WI38 (cell line): ENCODE measurements around the gene PTPRU.

ENCODE experiments used
- H3K4me3 ChIP-seq: 2 replicates; pipeline ENCODE4 v1.5.1; 2011; ENCODE audit warnings: low read depth, mild to moderate bottlenecking, control low read depth, low read length
- TF ChIP-seq, protein P1 (sequence below): IDR thresholded peaks from 2 replicates; pipeline ENCODE4 v1.5.1; 2012; ENCODE audit warnings: low read depth, mild to moderate bottlenecking, control low read depth, low read length

Gene PTPRU

GRCh38 chr1:29258189-29258975 is 22.1 kb downstream of the PTPRU start:
- TF ChIP-seq, protein P1, sequence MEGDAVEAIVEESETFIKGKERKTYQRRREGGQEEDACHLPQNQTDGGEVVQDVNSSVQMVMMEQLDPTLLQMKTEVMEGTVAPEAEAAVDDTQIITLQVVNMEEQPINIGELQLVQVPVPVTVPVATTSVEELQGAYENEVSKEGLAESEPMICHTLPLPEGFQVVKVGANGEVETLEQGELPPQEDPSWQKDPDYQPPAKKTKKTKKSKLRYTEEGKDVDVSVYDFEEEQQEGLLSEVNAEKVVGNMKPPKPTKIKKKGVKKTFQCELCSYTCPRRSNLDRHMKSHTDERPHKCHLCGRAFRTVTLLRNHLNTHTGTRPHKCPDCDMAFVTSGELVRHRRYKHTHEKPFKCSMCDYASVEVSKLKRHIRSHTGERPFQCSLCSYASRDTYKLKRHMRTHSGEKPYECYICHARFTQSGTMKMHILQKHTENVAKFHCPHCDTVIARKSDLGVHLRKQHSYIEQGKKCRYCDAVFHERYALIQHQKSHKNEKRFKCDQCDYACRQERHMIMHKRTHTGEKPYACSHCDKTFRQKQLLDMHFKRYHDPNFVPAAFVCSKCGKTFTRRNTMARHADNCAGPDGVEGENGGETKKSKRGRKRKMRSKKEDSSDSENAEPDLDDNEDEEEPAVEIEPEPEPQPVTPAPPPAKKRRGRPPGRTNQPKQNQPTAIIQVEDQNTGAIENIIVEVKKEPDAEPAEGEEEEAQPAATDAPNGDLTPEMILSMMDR = no peak
- H3K4me3 ChIP-seq = no peak overlapping the region

- TF ChIP-seq, protein P1 = no peak
- H3K4me3 ChIP-seq = peak overlapping the region; percentile 54
Observed at GRCh38 chr1:29258976-29259801, 22.9 kb downstream of the PTPRU start.

DNA sequence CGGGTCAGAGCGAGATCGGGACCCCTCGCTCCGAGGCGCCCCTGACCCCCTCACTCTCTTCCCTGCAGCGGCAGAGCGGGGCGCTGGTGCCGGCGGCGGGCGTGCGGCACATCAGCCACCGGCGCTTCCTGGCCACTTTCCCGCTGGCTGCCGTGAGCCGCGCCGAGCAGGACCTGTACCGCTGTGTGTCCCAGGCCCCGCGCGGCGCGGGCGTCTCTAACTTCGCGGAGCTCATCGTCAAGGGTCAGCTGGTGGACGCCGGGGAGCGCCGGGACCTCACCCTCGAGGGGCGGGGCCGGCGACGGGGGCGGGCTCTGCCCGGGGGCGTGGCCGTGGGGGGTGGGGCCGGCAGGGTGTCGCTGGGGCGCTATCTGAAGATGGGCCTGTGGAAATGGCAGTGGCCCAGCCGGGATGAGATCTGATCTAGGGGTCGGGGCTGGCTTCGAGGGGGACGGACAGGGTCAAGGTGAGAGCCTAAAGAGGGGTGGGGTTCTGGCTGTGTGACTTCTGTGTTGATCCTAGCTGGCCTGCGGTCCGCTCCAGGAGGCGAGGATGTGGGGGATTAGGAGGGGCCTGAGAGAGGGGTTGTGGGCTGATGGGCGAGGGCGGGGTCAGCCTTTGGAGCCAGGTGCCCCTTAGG is 23.6 kb downstream of the PTPRU start:
- H3K4me3 ChIP-seq = peak overlapping the region; percentile 54
- TF ChIP-seq, protein P1 = no peak

- TF ChIP-seq, protein P1 = no peak
- H3K4me3 ChIP-seq = peak overlapping the region; percentile 54
Observed at GRCh38 chr1:29260531-29260930, 24.2 kb downstream of the PTPRU start.

DNA sequence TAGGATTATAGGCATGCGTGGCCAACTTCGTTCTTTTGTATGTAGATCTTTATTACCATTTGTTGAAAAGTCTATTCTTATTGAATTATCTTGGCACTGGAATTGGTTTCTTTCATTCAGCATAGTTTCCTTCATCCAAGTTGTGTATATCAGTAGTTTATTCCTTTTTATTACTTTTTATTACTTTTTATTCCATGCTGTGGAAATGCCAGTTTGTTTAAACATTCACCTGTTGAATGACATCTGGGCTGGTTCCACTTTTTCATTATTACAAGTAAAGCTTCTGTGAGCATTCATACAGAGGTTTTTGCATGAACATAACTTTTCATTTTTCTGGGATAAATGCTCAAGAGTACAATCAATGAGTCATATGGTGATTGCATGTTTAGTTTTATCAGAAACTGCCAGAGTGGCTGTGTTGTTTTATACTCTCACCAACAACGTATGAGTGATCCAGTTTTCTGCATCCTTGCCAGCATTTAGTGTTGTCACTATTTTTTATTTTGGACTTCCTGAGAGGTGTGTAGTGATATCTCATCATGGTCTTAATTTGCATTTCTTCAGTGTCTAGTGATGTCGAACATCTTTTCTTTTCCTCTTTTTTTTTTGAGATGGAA is 28.6 kb downstream of the PTPRU start:
- TF ChIP-seq, protein P1 = no peak
- no peak overlapping the region for H3K4me3 ChIP-seq

DNA sequence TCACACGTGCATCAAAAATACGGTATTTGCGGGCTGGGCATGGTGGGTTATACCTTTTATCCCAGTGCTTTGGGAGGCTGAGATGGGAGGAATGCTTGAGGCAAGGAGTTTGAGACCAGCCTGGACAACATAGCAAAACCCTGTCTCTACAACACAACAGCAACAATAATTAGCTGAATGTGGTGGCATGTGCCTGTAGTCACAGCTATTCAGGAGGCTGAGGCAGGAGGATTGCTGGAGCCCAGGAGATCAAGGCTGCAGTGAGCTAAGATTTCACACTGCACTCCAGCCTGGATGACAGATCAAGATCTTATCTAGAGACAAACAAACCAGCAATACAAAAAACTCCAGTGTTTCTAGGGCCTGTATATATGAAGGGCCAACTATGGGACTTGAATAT is 30.6 kb downstream of the PTPRU start:
- H3K4me3 ChIP-seq = no peak overlapping the region
- TF ChIP-seq, protein P1 = no peak
